ENCODE results near the gene USP47.

The USP47 gene

DNA sequence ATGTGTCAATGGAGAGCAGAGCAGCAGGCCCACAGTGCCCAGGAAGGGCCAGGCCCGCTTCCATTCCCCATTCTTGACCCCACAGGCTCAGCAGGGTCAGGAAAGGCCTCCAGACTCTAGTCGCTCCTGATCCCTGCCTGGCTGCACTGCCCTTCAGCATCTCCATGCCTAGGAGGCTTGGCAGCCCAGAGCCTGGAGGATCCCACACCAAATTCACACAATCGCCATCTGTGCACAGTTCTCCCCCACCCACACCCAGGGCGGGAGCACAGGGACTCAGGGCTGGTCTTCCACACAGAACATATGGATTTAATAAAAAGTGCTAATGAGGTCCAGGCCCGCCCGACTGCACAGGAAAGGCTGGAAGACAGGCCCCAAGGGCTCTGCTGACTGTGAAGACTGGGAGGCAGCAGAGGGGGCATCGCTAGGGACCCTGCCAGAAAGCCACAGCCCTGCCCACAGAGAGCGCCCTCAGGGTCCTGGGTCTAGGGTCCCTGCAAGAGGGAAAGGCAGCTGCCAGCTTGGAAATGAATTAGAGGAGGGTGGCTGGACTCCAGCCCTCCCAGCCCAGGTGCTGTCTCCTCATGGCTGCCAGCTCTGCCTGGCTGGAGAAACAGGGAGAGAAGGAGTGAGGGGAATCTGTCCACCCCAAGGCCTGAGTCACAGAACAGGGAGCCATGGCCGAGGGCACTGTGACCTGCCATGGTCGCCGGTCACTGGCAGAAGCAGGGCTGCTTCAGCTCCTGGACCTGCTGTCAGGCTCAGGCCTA, 126.9 kb downstream of the USP47 start:
- no peak for FAIRE-seq

DNA sequence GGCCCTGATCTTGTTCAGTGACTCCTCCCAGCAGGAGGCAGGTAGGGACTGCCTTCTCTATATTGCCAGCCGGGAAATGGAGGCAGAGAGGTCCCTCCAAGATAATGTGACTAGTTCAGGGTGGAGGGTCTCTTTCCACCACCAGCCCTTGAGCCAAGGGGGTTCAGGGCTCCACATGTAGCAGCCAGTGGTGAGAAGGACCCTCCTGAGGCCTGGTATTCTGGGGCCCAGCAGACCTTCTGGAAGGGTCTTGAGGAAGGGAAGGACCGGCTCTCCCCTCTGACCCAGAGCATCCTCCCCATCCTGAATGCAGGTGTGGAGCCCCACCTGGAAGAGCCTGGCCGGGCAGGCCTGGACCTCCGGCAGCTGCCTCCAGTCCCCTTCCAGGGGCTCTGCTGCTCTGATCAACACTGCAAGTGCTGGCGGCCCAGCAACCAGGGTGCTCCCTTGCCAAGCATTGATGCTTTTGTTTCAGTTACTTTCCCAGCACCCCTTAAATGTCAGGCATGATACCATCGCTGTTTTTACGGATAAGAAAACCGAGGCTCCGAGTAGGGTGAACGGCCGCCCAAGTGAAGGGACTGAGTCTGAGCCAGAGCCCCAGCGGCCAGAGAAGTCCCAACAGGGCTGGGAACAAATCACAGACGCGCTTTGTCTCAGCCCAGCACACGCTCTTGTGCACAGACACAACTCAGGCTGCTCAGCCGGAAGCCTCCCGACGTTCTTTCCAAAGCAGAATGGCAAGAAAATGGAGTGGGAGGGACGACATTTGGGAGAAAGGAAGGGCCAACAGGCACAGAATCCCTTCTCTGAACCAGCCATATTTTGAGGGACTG, 127.8 kb downstream of the USP47 start:
- no peak for FAIRE-seq

DNA sequence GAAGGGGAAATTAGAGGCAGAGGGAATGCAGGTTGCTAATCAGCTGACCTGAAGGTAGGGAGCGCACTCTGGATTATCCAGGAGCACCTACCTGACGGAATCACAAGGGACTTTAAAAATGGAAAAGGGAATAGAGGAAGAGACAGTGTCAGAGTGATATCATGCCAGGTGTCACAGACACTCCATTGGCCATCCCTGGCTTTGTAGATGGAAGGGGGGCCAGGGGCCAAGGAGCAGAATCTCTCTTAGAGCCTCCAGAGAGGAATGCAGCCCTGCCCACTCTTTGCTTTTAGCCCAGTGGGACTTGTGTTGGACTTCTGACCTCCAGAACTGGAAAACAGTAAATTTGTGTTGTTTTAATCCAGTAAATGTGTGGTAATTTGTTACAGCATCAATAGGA, 128.8 kb downstream of the USP47 start:
- FAIRE-seq: no peak

DNA sequence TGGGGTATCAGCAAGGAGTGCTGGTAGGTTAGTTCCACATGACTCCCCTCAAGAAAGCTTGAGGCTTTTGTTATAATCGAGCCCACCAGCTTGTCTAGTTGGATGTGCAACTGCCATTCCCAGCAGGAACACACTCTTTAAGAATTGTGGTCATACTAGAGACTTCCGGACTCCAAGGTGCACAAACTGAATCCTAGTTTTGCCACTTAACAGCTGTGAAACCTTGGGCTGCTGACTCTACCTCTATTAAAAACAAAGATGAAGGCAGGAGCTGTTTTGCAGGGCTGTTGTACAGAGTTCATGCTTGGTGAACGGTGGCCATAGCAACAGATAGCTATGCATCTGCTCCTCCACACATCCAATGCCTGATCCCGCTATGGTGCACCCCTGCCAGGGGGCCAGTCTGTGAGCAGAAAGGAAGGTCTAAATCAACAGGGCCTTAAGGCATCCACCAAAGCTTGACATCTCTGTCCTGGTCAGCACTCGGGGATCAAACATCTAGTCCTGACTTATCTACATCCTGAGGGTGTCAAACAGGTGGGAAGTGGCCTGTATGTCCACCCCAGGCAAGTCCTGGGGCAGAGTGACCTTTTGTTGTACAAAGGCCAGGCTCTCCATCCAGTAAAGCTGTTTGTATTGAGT, 130.3 kb downstream of the USP47 start:
- no peak for FAIRE-seq

DNA sequence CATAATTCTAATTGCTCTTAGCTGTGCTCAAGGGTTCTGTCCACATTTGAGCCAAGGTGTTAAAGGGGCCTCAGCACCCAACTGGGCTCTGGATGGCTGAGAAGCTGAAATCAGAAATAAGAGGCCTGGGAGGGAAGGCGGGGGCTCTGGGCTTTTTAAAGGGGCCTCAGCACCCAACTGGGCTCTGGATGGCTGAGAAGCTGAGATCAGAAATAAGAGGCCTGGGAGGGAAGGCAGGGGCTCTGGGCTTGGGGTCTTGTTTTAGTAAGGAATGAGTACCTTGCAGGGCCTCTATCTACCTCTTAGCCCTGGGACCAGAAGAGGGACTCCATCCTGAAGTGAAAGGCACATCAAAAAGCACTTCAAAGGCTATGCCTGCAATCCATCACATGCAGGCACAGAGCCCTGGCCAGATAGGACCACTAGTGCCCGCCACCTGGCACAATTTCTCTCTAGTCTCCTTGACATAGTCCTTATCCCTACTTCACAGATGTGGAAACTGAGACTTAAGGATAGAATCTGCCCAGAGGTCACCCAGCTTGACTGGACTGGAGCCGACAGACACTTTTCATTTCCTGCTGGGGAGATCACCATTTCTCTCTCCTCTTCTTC, 131.1 kb downstream of the USP47 start:
- no peak for FAIRE-seq

DNA sequence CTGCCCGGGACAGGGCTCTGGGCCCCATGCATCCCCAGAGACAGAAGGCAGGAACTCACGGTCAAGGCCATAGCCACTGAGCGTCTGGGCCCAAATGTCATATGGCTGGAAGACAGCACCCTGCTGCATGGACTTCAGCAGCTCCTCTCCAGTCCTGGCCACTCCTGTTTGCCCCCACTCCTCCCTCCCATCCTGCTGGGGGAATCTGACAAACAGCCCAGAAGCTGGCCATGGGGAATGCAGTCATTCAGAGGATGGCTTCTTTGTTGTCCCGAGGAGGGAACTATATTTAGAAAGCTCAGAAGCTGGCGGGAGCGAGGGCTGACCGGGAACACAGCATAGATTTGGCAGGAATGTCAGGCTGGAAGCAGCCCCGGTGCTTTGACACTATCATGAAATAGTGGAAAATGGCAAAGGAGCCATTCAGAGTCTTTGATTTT, 131.6 kb downstream of the USP47 start:
- no peak for FAIRE-seq

DNA sequence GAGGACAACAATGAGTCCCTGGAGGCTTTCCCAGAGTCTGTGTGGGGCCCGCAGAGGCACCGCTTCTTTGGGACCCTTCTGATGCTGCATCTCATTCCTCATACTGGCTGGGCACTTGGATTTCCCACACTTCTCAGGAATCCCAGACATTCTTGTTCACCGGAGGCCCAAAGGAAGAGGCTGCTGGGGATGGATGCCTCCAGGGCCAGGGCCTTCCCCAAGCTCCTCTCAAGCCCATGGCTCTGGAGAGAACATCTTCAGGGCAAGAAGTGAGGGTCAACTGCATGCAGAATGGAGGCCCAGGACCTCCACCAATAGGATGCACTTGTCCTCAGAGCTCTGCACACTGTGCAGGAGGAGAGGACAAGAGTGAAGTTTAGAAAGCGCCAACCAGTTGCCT, 132.1 kb downstream of the USP47 start:
- FAIRE-seq: no peak

DNA sequence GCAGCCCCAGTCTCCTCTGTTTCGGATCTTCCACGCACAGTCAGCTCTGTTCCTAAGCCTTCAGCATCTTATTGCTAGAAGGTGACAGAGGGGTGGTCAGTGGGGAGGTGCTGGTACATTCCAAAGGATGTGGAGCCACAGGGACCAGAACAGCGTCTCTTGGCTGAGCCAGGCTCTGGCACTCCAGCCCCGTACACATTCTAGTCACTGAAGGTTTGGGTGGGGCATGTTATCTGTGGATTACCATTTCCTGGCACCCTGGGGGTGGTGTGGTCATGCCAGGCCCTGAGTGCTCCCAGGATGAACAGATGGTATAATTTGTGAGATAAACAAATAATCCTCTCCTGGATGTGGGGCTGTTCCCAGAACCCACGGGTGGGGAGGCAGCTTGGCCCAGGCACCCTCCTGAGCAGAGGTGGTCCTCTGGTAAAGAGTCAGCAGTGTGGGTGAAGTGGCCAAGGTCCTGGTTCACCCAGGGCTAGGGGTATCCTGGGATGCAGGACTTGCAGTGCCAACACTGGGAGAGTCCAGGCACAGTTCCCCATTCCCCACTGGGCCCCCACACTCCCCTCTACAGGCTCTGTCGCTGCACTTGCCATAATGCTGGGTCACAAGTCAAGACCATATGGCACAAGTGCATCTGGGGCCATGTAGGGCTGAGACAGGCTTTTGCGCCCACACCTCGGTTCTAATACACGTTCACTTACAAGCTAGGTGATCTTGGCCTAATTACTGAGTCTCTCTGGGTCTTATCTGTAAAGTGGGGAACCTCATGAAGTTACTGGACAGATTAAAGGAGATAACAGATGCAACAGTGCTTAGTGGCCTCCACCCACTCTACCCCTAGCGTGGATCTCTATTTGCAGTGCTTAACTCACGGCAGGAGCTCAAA, 133.7 kb downstream of the USP47 start:
- no peak for FAIRE-seq

DNA sequence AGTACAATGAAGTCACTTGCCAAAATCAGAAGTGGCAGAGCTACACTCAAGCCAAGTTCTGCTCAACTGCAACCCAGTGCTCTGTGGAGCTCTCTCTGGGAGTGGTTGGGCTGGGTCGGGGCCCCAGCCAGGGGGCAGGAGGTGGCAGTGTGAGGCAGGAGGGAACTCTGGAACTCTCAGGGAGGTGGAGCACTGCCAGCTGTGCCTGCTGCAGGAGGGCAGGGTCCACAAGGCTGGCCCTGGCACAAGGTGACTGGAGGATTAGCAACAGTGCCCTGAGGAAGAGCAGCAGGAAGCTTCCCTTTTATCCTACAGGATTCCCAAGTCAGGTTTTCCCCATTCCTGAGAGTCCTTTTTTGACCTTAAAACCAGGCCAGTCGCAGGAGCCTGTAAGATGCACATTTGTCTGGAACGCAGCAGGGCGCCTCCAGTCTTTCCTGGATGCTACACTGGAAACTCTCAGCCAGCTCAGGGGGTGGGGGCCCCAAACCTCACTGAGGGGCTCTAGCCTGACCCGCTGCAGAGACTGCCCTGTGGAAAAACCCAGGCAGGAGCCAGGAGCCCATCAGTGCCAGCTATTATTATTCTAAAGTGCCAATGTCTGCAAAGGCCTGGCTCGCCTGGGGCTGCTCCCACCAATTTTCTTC, 134.8 kb downstream of the USP47 start:
- no peak for FAIRE-seq

DNA sequence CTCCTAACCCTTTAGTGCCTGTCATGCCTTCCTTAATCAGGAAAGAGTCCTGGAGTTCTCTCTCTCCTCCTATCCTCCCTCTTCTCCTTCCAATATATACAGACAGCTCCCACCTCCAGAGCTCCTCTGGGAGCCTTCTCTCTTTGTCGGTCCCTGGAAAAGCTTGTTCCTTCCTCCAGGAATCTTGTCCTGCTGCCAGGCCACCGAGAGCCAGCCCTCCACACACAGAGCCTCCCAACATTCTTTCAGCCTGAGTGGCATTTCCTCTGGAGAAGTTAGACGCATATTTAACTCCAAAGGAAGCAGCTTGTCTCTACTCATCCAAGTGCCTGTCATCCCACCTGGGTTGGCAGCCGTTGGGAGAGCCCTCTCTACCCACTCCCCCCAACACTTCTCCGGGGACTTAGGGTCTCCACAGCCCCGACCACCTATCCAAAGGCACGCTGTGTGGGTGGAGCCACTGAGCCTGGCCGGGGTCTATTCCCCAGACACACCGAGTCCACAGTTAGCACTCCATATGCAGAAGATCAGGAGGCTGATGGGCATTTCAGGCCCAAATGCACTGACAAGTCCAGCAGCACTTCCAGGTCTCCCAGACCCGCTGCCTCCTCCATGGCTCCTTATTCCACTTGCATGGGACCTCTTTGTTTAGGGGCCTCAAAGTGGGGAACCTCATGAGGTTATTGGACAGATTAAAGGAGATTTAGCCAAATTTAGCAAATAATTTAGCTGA, 135.6 kb downstream of the USP47 start:
- no peak for FAIRE-seq

DNA sequence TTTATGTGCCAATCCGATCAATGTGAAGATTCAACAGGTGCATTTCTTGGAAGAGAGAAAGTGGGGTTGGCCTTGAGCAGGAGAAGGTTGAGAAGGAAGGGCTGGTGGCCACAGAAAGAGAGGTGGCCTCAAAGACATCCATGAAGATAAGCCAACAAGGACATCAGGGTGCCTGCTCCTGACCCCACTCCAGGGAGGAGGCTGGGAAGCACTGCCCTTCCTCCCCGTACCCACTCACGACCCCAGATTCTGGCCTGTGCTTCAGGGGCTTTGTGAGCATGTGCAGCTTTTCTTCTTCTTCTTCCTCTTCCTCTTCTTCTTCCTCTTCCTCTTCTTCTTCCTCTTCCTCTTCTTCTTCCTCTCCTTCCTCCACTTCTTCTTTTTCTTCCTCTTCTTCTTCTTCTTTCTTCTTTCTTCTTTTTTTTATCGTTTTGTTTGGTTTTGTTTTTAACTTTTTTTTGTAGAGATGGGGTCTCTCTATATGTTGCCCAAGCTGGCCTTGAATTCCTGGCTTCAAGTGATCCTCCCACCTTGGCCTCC, 136.4 kb downstream of the USP47 start:
- no peak for FAIRE-seq

DNA sequence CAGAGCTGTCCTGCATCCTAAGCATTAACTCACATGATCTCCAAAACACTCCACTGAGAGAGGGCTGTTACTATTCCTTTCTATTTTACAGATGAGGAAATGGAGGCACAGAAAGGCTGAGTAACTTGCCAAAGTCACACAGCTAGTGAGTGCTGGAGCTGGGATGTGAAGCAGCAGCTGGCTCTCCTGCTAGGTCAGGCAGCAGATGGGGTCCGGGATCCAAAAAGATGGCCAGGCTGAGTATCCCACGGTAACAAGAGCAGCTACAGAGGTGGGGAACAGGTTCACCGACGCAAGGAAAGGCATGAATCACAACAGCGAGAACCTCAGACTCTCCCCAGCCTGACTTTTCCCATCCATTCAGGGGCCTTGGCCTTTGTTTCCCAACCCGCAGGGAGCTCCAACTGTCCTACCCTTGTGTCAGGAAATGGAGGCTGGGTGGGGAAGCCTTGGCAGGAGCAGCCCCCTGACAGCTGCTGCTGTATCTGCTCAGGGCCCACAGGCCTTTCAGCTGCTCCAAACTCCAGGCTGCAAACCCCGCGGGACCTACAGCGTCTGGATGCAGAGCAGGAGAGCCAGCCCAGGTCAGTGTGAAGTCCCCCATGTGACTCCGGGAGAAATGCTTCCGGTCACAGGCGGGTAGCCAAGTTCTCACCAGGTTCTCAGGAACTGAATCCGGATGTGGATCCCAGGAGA, 137.2 kb downstream of the USP47 start:
- no peak for FAIRE-seq

DNA sequence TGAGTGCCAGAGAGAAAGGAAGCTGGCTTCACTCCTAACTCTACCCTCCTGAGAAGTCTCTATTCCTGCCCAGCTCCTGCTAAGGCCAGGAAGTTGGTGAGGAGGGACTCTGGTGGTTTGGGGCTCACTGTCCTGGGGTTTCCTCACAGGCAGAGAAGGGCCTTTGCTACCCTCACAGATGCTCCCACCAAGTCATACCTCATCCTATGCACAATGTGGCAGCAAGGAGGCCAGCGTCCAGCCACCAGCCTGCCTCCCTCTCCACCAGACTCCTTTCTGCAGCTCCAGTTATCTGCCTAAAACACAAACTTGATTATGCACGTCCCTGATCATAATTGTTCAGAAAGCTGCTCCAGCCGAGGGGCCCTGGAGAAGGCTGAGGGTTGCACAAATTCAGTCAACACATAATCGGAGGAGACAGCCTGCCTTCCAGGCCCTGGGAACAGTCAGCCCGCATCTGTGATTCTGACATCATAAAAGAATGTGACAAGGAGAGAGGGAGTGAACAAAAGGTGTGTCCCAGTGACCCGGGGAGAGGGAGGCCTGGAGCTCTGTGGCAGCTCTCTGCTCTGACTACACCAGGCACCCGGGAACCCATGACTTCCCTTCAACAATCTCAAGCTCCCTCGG, 137.8 kb downstream of the USP47 start:
- no peak for FAIRE-seq

DNA sequence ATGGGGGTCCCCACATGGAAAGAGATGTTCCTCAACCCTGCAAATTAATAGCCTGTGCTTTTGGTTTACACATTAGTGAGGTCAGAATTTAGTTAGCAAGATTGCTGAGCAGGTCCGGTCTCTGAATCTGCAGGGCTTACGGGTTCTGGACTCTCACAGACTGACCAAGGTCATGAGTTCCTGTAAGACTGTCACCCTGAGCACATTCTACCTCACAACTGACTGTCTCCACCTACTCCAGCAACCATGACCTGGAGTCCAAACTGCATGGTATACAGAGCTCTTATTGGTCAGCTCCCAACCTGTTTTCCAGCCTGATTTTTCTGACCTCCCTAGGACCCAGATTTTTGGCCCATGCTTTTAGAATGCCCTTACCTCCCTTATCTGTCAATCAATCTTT, 138.4 kb downstream of the USP47 start:
- FAIRE-seq: no peak

DNA sequence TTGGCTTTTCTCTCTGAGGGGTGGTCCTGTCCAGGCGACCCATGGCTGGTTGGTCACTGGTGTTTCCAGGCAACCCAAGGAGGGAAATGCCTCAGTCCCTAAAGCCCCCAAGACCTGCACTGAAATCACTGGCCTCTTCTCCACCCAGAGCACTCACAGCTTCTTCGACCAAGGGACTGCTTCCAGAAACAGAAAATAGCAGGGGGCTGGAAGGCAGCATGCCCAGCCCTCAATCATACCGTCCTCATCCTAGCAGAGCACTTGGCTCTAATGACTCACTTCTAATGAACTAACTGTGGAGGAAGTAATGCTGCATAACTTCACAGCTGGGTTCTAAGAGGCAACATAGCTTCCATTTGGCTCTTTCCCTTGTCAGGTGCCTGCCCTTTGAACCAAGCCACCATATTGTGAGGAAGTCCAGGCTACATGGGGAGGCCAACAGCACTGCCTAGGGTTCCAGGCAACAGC, 139.1 kb downstream of the USP47 start:
- no peak for FAIRE-seq

DNA sequence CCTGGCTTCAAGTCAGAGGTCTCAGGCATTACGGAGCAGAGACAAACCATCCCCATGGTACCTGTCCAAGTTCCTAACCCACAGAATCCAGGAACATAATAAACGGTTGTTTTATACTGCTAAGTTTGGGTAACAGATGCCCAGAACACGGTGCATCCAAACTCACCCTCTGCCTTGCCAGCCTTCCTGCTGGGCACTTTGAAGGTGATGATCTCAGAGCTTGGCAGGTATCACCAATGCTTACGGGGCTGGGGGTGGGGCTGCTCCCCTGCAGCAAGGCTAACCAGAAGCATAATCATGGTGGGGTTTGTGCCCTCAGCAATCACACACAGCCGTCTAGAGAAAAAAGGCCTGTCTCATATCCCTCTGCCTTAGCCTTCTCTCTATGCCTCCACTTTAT, 139.6 kb downstream of the USP47 start:
- FAIRE-seq: no peak

DNA sequence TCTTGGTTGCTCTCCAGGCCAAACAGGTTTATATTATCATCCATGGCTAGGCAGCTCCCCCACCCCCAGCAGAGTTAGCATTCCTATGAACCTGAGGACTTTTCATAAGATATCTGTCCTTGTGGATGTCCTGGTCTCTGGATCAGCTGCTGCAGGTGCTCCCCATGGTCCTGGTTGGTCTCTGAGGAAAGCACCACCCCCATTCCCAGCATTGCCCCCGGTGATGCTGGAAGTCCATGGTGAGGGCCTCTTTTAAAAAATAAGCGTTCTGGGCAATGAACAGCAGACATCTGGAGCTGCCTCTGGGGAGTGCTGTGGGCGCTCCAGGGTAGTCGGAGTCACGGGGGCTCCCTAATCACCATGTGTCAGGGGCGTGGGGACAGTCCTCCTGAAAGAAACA, 140.1 kb downstream of the USP47 start:
- FAIRE-seq: no peak

DNA sequence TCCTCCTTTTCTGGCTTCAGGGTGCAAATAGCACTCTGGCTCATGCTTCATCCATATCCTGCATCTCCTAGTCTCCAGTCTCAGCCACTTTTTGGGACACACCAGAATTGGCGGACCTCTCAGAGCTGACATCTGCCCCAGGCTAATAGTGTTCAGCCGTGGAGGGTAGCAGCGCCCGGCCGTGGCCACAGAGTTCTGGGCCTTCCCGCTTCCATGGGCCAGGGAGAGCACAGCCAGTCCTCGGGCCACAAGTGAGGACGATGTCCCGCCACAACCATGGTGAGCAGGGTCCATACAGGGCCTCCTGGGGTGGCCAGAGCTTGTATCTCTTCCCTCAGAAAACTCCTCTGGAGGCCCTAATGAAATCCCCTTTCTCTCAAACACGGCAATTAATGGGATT, 140.7 kb downstream of the USP47 start:
- FAIRE-seq: no peak

DNA sequence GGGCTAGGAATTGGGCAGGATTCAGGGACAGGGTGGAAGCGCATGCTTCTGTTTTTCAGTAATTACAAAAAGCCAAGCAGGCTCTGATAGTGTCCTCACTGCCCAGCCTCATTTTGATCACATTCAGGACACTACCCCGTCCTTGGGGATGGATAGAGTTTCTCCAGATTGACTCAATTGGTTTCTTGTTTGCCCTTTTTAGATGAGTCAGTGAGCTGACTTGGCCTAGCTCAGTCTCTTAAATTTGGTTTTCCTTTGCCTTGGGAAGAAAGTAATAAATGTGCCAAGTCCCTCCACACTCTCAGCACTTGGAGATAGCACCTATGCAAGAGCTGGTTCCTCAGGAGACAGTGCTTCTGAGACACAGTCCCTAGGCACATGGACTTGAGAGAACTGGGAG, 141.2 kb downstream of the USP47 start:
- no peak for FAIRE-seq

DNA sequence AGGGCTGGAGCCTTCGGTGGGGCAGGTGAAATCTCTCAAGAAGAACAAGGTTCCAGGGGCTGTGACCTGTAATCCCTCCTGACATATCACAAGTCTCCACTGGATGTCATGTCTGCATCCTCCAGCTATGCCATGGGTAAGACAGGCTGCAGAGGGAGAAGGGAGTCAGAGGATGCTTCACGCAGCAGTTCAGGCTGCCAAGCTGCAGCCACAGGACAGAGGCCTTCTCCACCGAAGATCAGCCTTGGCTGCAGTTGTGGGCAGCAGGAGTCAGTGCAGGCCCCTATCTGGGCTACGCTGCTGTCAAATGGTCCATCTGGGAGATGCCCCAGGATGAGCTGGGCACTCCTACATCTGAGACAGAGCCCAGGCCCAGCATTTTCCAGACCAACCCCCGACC, 141.7 kb downstream of the USP47 start:
- FAIRE-seq: no peak
